HG02970 (cell line): ENCODE measurements around the gene HNRNPA0.

ENCODE experiments used
- ATAC-seq: cut with Tn5 transposase; IDR thresholded peaks from one replicate; pipeline ENCODE4 v1.9.1; 2021; ENCODE audit warnings: mild to moderate bottlenecking, moderate library complexity, moderate number of reproducible peaks; ENCODE audit not compliant: unreplicated experiment, low FRiP score

HNRNPA0 gene

DNA sequence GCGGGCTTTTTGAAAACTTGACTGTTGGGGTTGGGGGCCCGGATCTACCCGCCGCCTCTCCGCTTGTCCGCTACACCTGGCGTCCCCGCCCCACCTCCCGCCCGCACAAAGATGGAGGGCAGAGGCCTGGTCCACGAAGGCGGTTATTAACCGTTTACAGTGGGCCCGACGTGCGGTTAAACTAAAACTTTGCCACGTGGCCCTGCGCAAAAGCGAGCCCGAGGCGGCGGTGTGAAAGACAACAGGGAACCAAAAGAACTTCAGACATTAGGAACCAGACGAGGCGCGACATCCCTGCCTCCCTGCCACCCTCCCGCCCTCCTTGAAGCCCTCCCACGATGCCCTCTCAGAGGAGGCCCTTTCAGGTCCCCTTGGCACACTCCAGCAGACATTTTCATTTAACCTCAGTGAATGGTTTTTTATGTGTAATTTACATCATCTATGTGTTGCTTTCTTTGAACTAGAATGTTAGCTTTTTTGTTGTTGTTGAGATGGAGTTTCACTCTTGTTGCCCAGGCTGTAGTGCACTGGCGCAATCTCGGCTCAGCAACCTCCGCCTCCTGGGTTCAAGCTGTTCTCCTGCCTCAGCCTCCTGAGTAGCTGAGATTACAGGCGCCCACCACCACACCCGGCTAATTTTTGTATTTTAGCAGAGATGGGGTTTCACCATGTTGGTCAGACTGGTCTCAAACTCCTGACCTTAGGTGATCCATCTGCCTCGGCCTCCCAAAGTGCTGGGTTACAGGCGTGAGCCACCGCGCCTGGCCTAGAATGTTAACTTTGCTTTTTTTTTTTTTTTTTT is 999 bp upstream of the HNRNPA0 start:
- no peak for ATAC-seq

DNA sequence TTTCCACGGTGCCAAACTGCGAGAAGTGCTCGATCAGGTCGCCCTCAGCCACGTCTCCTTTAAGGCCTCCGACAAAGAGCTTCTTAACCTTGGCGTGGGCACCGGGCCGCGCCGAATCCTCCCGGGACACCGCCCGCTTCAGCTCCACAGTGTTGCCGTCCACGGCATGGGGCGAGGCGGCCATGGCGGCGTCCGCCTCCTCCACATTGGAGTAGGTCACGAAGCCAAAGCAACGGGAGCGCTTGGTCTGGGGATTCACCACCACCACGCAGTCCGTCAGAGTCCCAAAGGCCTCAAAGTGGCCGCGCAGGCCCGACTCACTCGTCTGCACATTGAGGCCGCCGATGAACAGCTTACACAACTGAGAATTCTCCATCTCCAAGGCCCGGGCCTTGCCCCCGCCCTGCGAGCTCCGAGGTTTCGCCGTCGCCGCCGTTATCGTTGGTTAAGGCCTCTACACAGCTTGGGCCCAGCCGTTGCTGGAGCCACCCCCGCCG is 424 bp downstream of the HNRNPA0 start:
- ATAC-seq = peak; percentile 4

DNA sequence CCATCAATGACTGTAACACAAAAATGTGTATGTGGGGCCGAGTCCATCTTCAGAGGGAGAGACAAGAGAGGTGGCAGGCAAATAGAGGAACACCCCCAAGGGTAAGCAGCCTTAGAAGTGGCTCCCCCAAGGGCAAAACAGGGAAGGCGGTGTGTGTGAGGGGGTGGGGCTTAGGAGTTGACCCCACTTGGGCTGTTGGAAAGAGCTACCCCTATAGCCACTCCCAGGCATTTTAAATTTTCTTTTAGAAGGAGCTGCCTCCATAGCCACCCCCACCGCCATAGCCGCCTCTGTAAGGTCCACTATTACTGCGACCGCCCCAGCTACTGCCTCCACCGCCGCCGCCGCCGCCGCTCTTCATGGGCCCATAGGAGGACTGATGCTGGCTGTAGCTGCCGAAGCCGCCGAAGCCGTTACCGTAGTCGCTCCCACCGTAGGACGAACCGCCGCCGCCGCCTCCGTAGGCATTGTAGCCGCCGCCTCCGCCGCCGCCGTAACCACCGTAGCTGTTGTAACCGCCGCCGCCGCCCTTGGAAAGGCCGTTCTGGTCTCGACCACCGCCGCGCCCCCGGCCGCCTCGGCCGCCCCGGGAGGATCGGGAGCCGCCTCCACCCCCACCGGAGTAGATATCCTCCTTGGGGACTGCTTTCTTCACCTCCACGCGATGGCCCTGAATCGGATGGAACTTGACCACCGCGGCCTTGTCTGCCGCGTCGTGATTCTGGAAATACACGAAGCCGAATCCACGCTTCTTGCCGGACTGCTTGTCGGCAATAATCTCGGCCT is 1.1 kb downstream of the HNRNPA0 start:
- no peak for ATAC-seq

DNA sequence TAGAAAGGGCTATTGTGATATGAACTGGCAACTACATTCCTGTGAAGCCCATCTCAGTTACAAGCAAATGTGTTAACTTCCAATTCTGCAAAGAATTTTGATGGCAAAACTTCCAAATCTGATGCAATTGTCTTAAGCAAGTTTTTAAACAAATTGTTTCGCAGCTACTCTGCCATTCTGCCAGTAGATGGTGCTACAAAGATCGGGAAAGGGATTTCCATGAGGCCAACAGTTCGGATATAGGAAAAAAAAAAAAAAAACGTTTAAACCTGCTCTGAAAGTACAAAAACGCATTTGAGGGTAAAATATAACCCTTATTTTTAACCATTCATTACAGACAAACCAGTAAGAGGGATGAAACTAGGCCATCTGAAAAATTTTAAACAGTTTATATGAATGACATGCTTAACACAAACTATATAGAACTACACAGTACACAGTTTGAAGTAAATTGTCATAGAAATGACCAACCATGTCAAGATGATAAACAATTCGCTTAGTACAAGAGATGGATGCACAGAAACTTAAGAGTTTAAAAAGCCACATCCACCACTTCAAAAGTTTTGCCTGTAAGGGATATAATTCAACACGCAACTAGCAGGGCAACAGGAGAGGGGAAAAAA is 2.2 kb downstream of the HNRNPA0 start:
- no peak for ATAC-seq

GRCh38 chr5:137750436-137750835 is 3.7 kb downstream of the HNRNPA0 start:
- ATAC-seq = no peak

GRCh38 chr5:137747848-137748247 is 6.3 kb downstream of the HNRNPA0 start:
- ATAC-seq = no peak

- ATAC-seq = no peak
Observed at GRCh38 chr5:137743031-137743640, 11.0 kb downstream of the HNRNPA0 start.

GRCh38 chr5:137741718-137742117 is 12.4 kb downstream of the HNRNPA0 start:
- no peak for ATAC-seq

- ATAC-seq = no peak
Observed at GRCh38 chr5:137739737-137740136, 14.4 kb downstream of the HNRNPA0 start.

DNA sequence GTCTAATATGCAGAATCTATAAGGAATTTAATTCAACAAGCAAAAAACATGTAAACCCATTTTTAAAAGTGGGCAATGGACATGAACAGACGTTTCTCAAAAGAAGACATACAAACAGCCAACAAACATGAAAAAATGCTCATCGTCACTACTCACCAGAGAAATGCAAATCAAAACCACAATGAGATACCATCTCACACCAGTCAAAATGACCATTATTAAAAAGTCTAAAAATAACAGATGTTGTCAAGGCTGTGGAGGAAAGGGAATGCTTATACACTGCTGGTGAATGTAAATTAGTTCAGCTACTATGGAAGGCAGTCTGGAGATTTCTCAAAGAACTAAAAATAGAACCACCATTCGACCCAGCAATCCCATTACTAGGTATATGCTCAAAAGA is 15.2 kb downstream of the HNRNPA0 start:
- ATAC-seq = no peak

DNA sequence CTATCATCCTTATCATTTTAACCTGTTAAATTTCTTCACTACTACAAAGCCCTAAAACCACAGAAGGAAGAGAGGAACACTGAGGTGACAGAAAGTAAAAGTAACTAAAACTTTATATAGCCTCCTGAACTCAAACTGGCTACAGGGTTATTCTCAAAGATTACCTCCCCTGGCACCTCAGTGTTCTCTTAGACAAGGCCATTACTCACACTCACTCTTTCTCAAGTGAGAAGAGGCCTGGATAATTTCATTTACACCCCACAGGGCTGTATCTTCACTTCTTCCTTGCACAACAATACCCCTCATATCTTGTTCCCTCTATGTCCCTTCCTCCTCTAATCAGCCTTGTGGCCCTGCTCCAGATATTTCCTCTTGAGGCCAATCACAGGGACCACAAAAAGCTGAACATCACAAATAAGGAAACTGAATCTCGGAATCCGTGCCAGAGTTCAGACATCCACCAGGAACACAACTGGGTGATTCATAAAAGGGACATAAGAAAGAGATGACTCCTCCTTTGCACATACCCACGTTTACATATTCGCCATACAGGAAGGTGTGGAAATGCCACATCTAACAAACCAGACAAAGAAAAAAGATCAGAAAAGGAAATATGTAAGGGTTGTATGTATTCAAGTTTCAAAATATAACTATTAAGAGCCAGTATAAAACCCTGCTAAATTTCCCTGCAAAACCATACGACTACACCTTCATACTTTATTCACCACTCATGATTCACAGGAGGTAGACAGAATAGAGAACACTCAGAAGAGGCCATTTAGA is 16.6 kb downstream of the HNRNPA0 start:
- ATAC-seq = no peak

DNA sequence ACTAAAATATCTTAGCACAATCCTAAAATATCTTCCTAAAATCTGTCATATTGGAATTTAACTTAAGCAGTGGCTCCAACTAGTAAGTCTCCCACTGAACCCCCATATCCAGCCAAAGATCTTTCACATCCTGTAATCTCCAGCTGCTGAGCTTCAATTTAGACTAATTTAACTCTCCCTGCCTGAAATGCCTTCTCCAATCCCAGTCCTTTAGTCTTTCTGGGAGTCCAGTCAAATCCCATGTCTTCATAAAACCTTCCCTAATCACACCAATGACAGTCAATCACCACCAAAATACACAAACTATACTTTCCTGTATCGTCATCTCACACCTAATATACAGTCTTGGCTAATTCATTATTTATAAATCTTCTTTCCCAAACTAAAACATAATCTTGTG is 17.7 kb downstream of the HNRNPA0 start:
- no peak for ATAC-seq

- no peak for ATAC-seq
Observed at GRCh38 chr5:137735555-137736284, 18.4 kb downstream of the HNRNPA0 start, which contains the start of gene KLHL3. TSS of gene KLHL3 (minus strand) at chr5:137736089. CDS start at chr5:137735646, 443 bp downstream.

GRCh38 chr5:137734962-137735554 is 19.1 kb downstream of the HNRNPA0 start:
- no peak for ATAC-seq

DNA sequence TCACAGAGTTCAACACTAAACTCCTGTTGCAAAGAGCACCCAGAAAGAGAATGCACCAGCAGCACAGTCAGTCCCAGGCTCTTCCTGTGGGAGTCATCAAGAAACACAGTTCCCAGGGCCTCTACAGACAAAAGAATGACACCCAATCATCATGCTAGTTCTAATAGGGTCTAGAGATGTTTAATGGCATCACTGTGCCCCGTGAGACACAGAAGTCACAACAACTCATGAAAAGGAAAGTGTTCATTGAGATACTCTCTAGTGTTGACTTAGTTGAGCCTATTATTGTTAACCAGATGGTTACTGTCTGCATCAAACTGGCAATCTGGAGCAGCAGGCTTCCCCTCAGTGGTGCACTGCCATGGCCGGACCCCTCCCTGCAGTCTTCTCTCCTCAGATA is 19.8 kb downstream of the HNRNPA0 start:
- ATAC-seq = no peak

GRCh38 chr5:137733922-137734321 is 20.2 kb downstream of the HNRNPA0 start:
- no peak for ATAC-seq

DNA sequence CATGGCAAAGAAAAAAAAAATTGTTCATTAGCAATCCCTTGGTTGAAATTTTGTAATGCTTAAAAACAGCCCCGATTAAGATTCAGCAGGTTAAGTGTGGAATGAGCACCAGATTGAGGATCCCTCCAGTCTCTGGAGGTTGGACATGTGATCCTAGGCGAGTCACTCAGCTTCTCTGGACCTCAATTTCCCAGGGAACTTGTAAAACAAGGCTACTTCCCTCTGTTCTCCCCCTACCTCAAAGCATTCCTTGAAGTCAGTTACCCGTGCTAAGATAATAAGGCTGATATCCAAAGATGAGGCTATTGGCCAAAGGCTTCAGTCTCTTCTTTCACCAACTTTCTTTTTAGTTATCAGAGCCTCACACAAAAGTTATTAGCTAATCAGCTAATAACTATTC is 21.2 kb downstream of the HNRNPA0 start:
- ATAC-seq = no peak

GRCh38 chr5:137731176-137731575 is 23.0 kb downstream of the HNRNPA0 start:
- no peak for ATAC-seq

GRCh38 chr5:137730336-137730735 is 23.8 kb downstream of the HNRNPA0 start:
- ATAC-seq = no peak
